GM12878 (cell line): ENCODE data around the gene TRMT44. TPM values are rescaled to one million over a fixed set of nuclear protein-coding genes. Genes with fewer than 3 reads are reported as not detected.

Source experiments
- ATAC-seq: fragments of 200-7000 bp; cut with Tn5 transposase; 3 replicates; pipeline ENCODE4 v1.9.1; 2020; ENCODE audit warnings: mild to moderate bottlenecking, moderate library complexity
- BruUV-seq: library from RNA; stranded (reverse); fragments of 400-500 nt; replicated peaks from 2 replicates; lab custom pipeline; 2021; lab: Mats Ljungman, UMichigan
- CTCF ChIA-PET: fragments of 300-600 bp; sonication (Branson Sonifier 250); formaldehyde crosslinking; extraction: SDS; loops from one replicate; lab custom pipeline; 2021; ENCODE audit warnings: inconsistent platforms; lab: Yijun Ruan, JAX
- POLR2A ChIA-PET: fragments of 350-600 bp; formaldehyde crosslinking; extraction: SDS; loops from one replicate; lab custom pipeline; 2021; ENCODE audit warnings: inconsistent platforms; lab: Charles Lee
- RAD21 ChIA-PET: fragments of 300-600 bp; sonication (Branson Sonifier 250); formaldehyde crosslinking; loops from one replicate; lab custom pipeline; 2023; ENCODE audit warnings: antibody characterized with exemption; ENCODE audit not compliant: unreplicated experiment; lab: Charles Lee
- SMC1A ChIA-PET: fragments of 300-600 bp; sonication (Branson Sonifier 250); formaldehyde crosslinking; loops from one replicate; lab custom pipeline; 2023; ENCODE audit not compliant: unreplicated experiment, uncharacterized antibody; lab: Charles Lee
- DNase-seq: peaks from one replicate; pipeline ENCODE4 v3.0.0-alpha.2; 2011; ENCODE audit warnings: low read depth, low spot score
- FAIRE-seq: peaks from 3 replicates; lab custom pipeline; 2011; peaks lifted over from hg19 to GRCh38; lab: Jason Lieb, UNC
- H2AFZ ChIP-seq: 2 replicates; pipeline ENCODE4 v1.6.0; 2011; ENCODE audit warnings: low read depth, low read length, control low read depth; ENCODE audit not compliant: control insufficient read depth
- H3K27ac ChIP-seq: 2 replicates; pipeline ENCODE4 v1.5.1; 2011; ENCODE audit warnings: control low read depth; ENCODE audit not compliant: control insufficient read depth, insufficient read depth
- H3K27me3 ChIP-seq, 2 experiments: replicated peaks in 1 of 2; 2 replicates each; pipeline versions ENCODE4 v1.6.0 to v1.6.1; 2011; ENCODE audit warnings: low read length in 1 of 2; ENCODE audit not compliant: control insufficient read depth in 2 of 2, insufficient read depth in 2 of 2
- H3K36me3 ChIP-seq, 2 experiments: 2 replicates each; pipeline ENCODE4 v1.5.1; 2011; ENCODE audit warnings: low read length in 1 of 2; ENCODE audit not compliant: control insufficient read depth in 2 of 2, insufficient read depth in 2 of 2
- H3K4me1 ChIP-seq: 2 replicates; pipeline ENCODE4 v1.6.1; 2011; ENCODE audit warnings: mild to moderate bottlenecking, low read length, moderate library complexity, mixed read lengths; ENCODE audit not compliant: control insufficient read depth, insufficient read depth
- H3K4me2 ChIP-seq: 2 replicates; pipeline ENCODE4 v1.6.0; 2011; ENCODE audit warnings: control low read depth; ENCODE audit not compliant: control insufficient read depth, insufficient read depth
- H3K4me3 ChIP-seq: fragments of 200-600 bp; sonication (generic); 2 replicates; pipeline ENCODE4 v1.5.1; 2016
- H3K79me2 ChIP-seq: 2 replicates; pipeline ENCODE4 v1.6.0; 2011; ENCODE audit warnings: low read length; ENCODE audit not compliant: control insufficient read depth, insufficient read depth
- H3K9ac ChIP-seq: 2 replicates; pipeline ENCODE4 v1.8.0; 2011; ENCODE audit warnings: low read length, control low read depth, mixed read lengths; ENCODE audit not compliant: control insufficient read depth, insufficient read depth
- H3K9me3 ChIP-seq: replicated peaks from 3 replicates; pipeline ENCODE4 v1.5.1; 2011; ENCODE audit warnings: mild to moderate bottlenecking, low read length; ENCODE audit not compliant: control insufficient read depth, insufficient read depth
- H4K20me1 ChIP-seq: 2 replicates; pipeline ENCODE4 v1.6.0; 2011; ENCODE audit not compliant: control insufficient read depth, insufficient read depth
- E4F1 ChIP-seq: fragments of 450-650 bp; IDR thresholded peaks from 2 replicates; pipeline ENCODE4 v1.6.1; 2018; ENCODE audit warnings: borderline replicate concordance, mild to moderate bottlenecking; ENCODE audit not compliant: partially characterized antibody
- HCFC1 ChIP-seq: fragments of 150-350 bp; IDR thresholded peaks from 2 replicates; pipeline ENCODE4 v1.6.1; 2014; ENCODE audit warnings: low read length
- HDAC6 ChIP-seq: fragments of 200-600 bp; sonication (generic); IDR thresholded peaks from one replicate; pipeline ENCODE4 v1.8.0; 2017; ENCODE audit warnings: antibody characterized with exemption; ENCODE audit not compliant: unreplicated experiment
- MEF2B ChIP-seq: fragments of 450-650 bp; IDR thresholded peaks from 2 replicates; pipeline ENCODE4 v1.6.1; 2018; ENCODE audit warnings: mild to moderate bottlenecking, moderate library complexity; ENCODE audit not compliant: partially characterized antibody, poor library complexity, severe bottlenecking
- MTA3 ChIP-seq: IDR thresholded peaks from 2 replicates; pipeline ENCODE4 v1.6.1; 2012; ENCODE audit warnings: low read length, inconsistent platforms, borderline replicate concordance
- NR2C2 ChIP-seq: IDR thresholded peaks from 2 replicates; pipeline ENCODE4 v1.6.1; 2011; ENCODE audit warnings: borderline replicate concordance, low read depth; ENCODE audit not compliant: control insufficient read depth, insufficient read length
- SIN3A ChIP-seq: IDR thresholded peaks from 2 replicates; pipeline ENCODE4 v1.6.1; 2012; ENCODE audit warnings: low read depth, low read length, improper control_type of control experiment
- SRF ChIP-seq, 2 experiments: IDR thresholded peaks; 2 replicates each; pipeline ENCODE4 v1.6.1; 2011; ENCODE audit warnings: low read depth in 2 of 2, low read length in 2 of 2, mild to moderate bottlenecking in 1 of 2, moderate library complexity in 1 of 2
- STAT3 ChIP-seq: IDR thresholded peaks from 2 replicates; pipeline ENCODE4 v1.6.1; 2011; ENCODE audit warnings: low read depth, low read length, improper control_type of control experiment
- SUPT20H ChIP-seq: IDR thresholded peaks from 2 replicates; pipeline ENCODE4 v1.6.1; 2011; ENCODE audit warnings: low read depth, mild to moderate bottlenecking, low read length, moderate library complexity, borderline replicate concordance; ENCODE audit not compliant: control insufficient read depth
- USF1 ChIP-seq: IDR thresholded peaks from 2 replicates; pipeline ENCODE4 v1.6.1; 2011; ENCODE audit warnings: borderline replicate concordance, low read depth, mild to moderate bottlenecking, moderate library complexity, mixed read lengths, low read length; ENCODE audit not compliant: insufficient read depth; ENCODE audit errors: extremely low read length
- ZNF384 ChIP-seq: IDR thresholded peaks from 2 replicates; pipeline ENCODE4 v1.6.1; 2012; ENCODE audit warnings: low read depth, mild to moderate bottlenecking, low read length, improper control_type of control experiment, borderline replicate concordance
- WGBS: methylation state at CpG from one replicate; pipeline ENCODE4 v1.1.6; 2016; ENCODE audit warnings: low lambda C conversion rate; ENCODE audit not compliant: insufficient replicate concordance, insufficient coverage; ENCODE audit errors: missing lambda C conversion rate; 5-methylcytosine and 5-hydroxymethylcytosine counted together
- in situ Hi-C: fragments of 300-500 bp; cut with MboI; formaldehyde crosslinking; loops from 9 replicates; pipeline ENCODE4 v1.14.3; 2018; ENCODE audit warnings: mixed read lengths
- intact Hi-C: fragments of 100-400 bp; cut with micrococcal nuclease; formaldehyde crosslinking; loops from one replicate; pipeline ENCODE4 v1.14.2; 2022; ENCODE audit not compliant: unreplicated experiment
- polyA plus RNA-seq, 11 experiments: library from polyadenylated mRNA; depleted of rRNA in 4 of 11; unstranded in 6 of 11; stranded (reverse) in 5 of 11; fragments of >200 nt; fragmentation: Nextera tagmentation in 4 of 11; fragmentation: Illumina TruSeq in 1 of 11; extraction: Ambion mirVana in 4 of 11; extraction: Trizol in 1 of 11; gene quantifications; 1 replicate in 1 of 11; 2 replicates in 10 of 11; pipeline versions ENCODE4 v1.2.1 to v1.2.3, GENCODE V29; 2011 to 2016; ENCODE audit warnings: inconsistent platforms in 2 of 11, missing spikeins in 2 of 11, low read depth in 1 of 11
- total RNA-seq, 4 experiments: library from RNA; depleted of rRNA in 3 of 4; stranded (reverse); fragments of >200 nt in 3 of 4; fragmentation: Illumina TruSeq in 1 of 4; extraction: Trizol in 1 of 4; gene quantifications; 2 replicates each; pipeline versions ENCODE4 v1.2.1 to v1.2.3, GENCODE V29; 2013 to 2021
- TF ChIP-seq, protein P1 (sequence below): fragments of 150-350 bp; IDR thresholded peaks from 2 replicates; pipeline ENCODE4 v1.6.1; 2014; ENCODE audit warnings: mild to moderate bottlenecking, low read depth, low read length

The TRMT44 gene
- total and polyA plus RNA-seq, 10 of the 15 experiments (the other 5 are each of a cell fraction or from before 2014, with no cell fraction given) = 1.3 to 18.5 (median 10.1) TPM

- no peaks in the 10 kb centered on the region; a peak in 2 of 4 replicates for H3K36me3 ChIP-seq
- H3K79me2 ChIP-seq = no peaks in the 10 kb centered on the region
- no peaks in the 10 kb centered on the region for H3K4me1 ChIP-seq
- DNase-seq = no peak
- H3K9me3 ChIP-seq = no peaks in the 10 kb centered on the region
- no TSS peak for BruUV-seq
- no peaks in the 10 kb centered on the region for H4K20me1 ChIP-seq
- in situ Hi-C loops = no loop called here
- 94% methylated on average over 29 of the region's 29 CpGs for WGBS
- TF ChIP-seq USF1 (no peak), SRF (IDR thresholded peaks at IDR 0.05; ENCODE audit: low read depth in 2 of 2, low read length in 2 of 2) (no peak), MTA3 (no peak), ZNF384 (no peak), MEF2B (no peak), HCFC1 (no peak), NR2C2 (no peak), SIN3A (no peak), E4F1 (no peak), HDAC6 (no peak), STAT3 (no peak), SUPT20H (no peak)
- TF ChIP-seq, protein P1, sequence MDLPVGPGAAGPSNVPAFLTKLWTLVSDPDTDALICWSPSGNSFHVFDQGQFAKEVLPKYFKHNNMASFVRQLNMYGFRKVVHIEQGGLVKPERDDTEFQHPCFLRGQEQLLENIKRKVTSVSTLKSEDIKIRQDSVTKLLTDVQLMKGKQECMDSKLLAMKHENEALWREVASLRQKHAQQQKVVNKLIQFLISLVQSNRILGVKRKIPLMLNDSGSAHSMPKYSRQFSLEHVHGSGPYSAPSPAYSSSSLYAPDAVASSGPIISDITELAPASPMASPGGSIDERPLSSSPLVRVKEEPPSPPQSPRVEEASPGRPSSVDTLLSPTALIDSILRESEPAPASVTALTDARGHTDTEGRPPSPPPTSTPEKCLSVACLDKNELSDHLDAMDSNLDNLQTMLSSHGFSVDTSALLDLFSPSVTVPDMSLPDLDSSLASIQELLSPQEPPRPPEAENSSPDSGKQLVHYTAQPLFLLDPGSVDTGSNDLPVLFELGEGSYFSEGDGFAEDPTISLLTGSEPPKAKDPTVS = no peak
- H2AFZ ChIP-seq = no peak overlapping the region
- POLR2A ChIA-PET = no interaction called here
- CTCF ChIA-PET = no interaction called here
- no peaks in the 10 kb centered on the region for H3K27me3 ChIP-seq
- RAD21 ChIA-PET = no interaction called here
- FAIRE-seq = no peak
- ATAC-seq = no peak
- no peak overlapping the region for H3K4me2 ChIP-seq
- no peak overlapping the region for H3K4me3 ChIP-seq
- intact Hi-C loops = no loop called here
- SMC1A ChIA-PET = no interaction called here
- no peak overlapping the region for H3K27ac ChIP-seq
- H3K9ac ChIP-seq = no peak overlapping the region
Measured at GRCh38 chr4:8475751-8476575, 35.4 kb downstream of the TRMT44 start.
